HG02798 (cell line): ENCODE measurements around the gene CCR4.
"Not testable (repeated sequence)": the region's sequence is repeated elsewhere in the genome, so short reads cannot be mapped to it uniquely, and the experiment has no call there.

Source experiments
- ATAC-seq: cut with Tn5 transposase; IDR thresholded peaks from one replicate; pipeline ENCODE4 v1.9.1; 2021; ENCODE audit warnings: mild to moderate bottlenecking; ENCODE audit not compliant: unreplicated experiment, poor library complexity

The CCR4 gene

GRCh38 chr3:32951410-32951811, at the start of gene CCR4:
Gene CCR4 (plus strand): TSS chr3:32951644. CDS start chr3:32953423, 1,779 bp downstream.
- ATAC-seq = no peak

GRCh38 chr3:32902887-32903371, 48.5 kb upstream of the CCR4 start:
- ATAC-seq = peak; percentile 64

DNA sequence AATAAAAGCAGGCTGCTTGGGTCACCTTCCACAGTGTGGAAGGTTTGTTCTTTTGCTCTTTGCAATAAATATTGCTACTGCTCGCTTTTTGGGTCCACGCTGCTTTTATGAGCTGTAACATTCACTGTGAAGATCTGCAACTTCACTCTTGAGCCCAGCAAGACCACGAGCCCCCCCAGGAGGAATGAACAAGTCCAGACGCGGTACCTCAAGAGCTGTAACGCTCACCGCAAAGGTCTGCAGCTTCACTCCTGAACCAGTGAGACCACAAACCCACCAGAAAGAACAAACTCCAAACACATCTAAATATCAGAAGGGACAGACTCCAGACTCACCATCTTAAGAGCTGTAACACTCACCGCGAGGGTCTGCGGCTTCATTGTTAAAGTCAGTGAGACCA, 47.5 kb upstream of the CCR4 start:
- ATAC-seq = no peak

DNA sequence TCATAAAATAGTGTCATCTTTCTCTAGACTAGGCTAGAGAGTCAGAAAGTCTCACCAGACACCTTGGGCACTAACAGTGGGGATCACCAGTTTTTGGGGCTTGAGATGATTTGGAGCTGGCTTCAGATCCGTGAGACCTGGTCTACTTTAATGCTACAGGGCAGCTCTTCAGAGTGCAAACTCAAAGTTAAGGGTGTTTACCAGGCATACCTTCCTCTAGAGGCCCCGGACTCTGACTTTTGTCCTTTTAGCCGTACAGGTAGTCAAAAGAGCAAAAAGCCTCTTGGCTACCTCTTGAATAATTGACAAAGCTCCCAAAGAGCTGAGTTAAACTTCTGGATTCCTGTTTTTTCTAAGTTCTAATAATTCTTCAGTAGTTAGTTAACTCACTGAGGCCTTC, 41.4 kb upstream of the CCR4 start:
- no peak for ATAC-seq

- ATAC-seq = no peak
Measured at GRCh38 chr3:32910954-32911353, 40.5 kb upstream of the CCR4 start.

GRCh38 chr3:32912046-32912445, 39.4 kb upstream of the CCR4 start:
- ATAC-seq = no peak

GRCh38 chr3:32913790-32914446, 37.5 kb upstream of the CCR4 start:
- no peak for ATAC-seq

GRCh38 chr3:32919920-32920319, 31.5 kb upstream of the CCR4 start:
- no peak for ATAC-seq

- ATAC-seq = no peak
Measured at GRCh38 chr3:32922078-32922477, 29.4 kb upstream of the CCR4 start.

- ATAC-seq = no peak
Measured at GRCh38 chr3:32930161-32930560, 21.3 kb upstream of the CCR4 start.

GRCh38 chr3:32931273-32931672, 20.2 kb upstream of the CCR4 start:
- not testable (repeated sequence) for ATAC-seq

- ATAC-seq = no peak
Measured at GRCh38 chr3:32934150-32934742, 17.2 kb upstream of the CCR4 start.

DNA sequence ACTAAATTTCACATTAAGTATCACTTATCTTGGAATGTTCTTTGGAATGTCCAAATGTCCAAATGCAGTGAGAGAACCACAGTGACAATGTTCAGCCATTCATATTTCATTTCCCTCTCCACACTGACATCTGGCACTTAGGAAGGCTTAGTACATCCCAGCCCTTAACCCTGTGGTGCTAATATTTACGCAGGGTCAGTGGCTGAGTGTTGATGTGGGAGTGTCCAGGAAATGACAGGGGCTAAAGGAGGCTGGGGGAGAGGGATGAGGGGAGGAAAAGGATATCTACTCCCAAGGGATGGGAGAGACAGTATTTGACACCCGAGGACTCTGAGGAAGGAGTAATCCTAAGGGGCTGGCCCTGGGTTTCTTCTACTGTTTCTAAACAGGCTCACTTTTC, 14.1 kb upstream of the CCR4 start:
- no peak for ATAC-seq

DNA sequence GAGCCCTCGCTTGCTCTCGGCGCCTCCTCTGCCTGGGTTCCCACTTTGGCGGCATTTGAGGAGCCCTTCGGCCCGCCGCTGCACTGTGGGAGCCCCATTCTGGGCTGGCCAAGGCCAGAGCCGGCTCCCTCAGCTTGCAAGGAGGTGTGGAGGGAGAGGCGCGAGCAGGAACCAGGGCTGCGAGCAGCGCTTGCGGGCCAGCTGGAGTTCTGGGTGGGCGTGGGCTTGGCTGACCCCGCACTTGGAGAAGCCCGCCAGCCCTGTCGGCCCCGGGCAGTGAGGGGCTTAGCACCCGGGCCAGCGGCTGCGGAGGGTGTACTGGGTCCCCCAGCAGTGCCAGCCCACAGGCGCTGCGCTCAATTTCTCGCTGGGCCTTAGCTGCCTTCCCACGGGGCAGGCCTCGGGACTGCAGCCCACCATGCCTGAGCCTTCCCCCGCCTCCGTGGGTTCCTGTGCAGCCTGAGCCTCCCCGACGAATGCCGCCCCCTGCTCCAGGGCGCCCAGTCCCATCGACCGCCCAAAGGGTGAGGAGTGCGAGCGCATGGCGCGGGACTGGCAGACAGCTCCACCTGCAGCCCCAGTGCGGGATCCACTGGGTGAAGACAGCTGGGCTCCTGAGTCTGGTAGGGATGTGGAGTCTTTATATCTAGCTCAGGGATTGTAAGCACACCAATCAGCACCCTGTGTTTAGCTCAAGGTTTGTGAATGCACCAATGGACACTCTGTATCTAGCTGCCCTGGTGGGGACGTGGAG, 11.7 kb upstream of the CCR4 start:
- not testable (repeated sequence) for ATAC-seq

- ATAC-seq = no peak
Measured at GRCh38 chr3:32940726-32941125, 10.7 kb upstream of the CCR4 start.

DNA sequence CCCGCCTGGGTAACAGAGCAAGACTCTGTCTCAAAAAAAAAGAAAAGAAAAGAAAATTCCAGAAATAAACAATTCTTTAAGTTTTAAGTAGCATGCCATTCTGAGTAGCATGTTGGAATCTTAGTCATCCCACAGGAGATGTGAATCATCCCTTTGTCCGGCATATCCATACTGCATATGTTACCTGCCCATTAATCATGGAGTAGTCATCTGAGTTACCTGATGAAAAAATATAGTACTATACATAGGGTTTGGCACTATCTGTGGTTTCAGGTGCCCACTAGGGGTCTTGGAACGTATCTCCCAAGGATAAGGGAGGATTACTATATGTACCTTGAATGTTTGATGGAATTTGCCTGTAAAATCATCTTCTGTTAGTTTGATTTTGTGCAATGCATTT, 6.3 kb upstream of the CCR4 start:
- no peak for ATAC-seq

DNA sequence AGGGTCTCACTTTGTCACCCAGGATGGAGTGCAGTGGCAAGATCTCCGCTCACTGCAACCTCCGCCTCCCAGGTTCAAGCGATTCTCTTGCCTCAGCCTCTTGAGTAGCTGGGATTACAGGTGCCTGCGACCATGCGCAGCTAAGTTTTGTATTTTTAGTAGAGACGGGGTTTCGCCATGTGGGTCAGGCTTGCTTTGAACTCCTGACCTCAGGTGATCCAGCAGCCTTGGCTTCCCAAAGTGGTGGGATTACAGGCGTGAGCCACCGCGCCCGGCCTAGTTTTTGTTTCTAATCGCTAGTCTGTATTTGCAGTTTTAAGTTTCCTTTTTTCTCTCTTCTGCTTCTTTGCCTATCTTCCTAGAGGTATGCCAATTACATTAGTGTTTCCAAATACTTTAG, 5.8 kb upstream of the CCR4 start:
- ATAC-seq = not testable (repeated sequence)

DNA sequence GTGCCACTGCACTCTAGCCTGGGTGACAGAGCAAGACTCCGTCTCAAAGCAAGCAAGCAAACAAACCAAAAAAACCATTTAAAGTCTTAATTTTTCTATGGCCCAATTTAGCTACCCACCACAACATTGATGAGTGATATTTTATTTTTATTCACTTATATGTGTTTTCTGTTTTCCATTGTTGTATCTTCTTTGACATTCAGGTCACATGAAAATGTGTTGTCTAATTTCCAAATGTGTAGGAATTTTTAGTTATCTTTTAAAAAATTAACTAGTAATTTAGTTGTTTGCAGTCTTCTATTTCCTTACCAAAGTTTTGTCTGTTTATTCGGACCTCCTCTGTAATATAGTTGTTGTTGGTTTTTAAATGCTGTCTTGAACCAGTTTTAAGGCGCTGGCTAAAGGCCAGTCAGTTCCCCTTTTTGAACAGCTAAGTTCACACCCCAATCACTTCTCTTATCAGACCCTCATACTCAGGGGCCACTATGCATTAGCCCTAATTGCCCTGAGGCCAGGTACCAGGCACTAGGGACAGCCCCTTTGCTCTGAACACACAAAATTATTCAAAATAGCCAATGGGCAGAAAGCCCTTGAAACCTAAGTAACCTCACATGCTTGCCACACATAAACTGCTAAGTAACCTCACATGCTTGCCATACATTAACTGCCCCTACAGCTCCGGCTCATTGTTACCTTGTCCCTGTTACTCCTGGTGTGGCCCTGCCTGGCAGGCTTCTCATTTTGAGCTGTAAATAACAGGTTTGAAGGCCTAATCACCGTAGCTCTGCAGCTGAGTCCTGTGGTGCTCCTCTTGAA, 4.3 kb upstream of the CCR4 start:
- ATAC-seq = peak; percentile 21

DNA sequence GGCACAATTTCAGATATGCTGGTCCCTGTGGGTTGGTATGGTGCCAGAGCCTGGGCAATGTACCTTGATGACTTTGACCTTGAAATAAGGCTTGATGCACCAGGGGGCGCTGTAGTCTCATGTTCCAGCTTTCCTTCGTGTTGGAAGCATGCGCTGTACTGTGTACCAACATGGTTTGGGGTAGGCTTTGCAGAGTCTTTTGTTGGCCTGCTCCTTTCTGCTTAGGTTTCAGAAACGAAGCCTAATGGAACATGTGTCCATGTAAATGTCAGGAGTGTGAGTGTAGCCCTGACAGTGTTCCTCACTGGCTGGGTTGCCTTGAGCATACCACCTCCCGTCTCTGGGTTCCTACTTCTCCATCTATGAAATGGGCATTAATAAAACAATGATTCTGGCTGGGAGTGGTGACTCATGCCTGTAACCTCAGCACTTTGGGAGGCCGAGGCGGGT, 3.6 kb upstream of the CCR4 start:
- peak; percentile 94 for ATAC-seq

GRCh38 chr3:32948625-32949445, 2.6 kb upstream of the CCR4 start:
- ATAC-seq = no peak
